HepG2 (cell line): ENCODE results near the gene SBSN. TPM values are rescaled to one million over a fixed set of nuclear protein-coding genes. Genes with fewer than 3 reads are reported as not detected.

Experiments
- ADNP ChIP-seq: sonication (generic); formaldehyde crosslinking; IDR thresholded peaks from 2 replicates; pipeline ENCODE4 v1.4.0; 2020; ENCODE audit warnings: missing genetic modification reagents
- CHD2 ChIP-seq: IDR thresholded peaks from 2 replicates; pipeline ENCODE4 v1.6.1; 2011; ENCODE audit warnings: low read depth, low read length, improper control_type of control experiment
- ETS1 ChIP-seq: sonication (generic); formaldehyde crosslinking; IDR thresholded peaks from 2 replicates; pipeline ENCODE4 v1.4.0; 2020; ENCODE audit warnings: missing genetic modification reagents
- KLF13 ChIP-seq: sonication (generic); formaldehyde crosslinking; IDR thresholded peaks from 2 replicates; pipeline ENCODE4 v1.4.0; 2020; ENCODE audit warnings: mild to moderate bottlenecking, missing genetic modification reagents
- MNT ChIP-seq: fragments of 450-650 bp; IDR thresholded peaks from 2 replicates; pipeline ENCODE4 v1.6.1; 2016
- MYC ChIP-seq: sonication (generic); formaldehyde crosslinking; IDR thresholded peaks from 2 replicates; pipeline ENCODE4 v1.9.0; 2021; ENCODE audit warnings: missing genetic modification reagents, borderline replicate concordance
- PRDM10 ChIP-seq: sonication (generic); formaldehyde crosslinking; IDR thresholded peaks from 2 replicates; pipeline ENCODE4 v1.4.0; 2020; ENCODE audit warnings: low read depth, missing genetic modification reagents
- SOX5 ChIP-seq: IDR thresholded peaks from 2 replicates; pipeline ENCODE4 v1.6.1; 2016; ENCODE audit warnings: borderline replicate concordance
- ZBTB10 ChIP-seq: sonication (generic); formaldehyde crosslinking; IDR thresholded peaks from 2 replicates; pipeline ENCODE4 v1.4.0; 2020; ENCODE audit warnings: missing genetic modification reagents, borderline replicate concordance
- ZNF121 ChIP-seq: sonication (generic); formaldehyde crosslinking; IDR thresholded peaks from 2 replicates; pipeline ENCODE4 v1.5.0; 2020; ENCODE audit warnings: mild to moderate bottlenecking, missing genetic modification reagents
- ZNF251 ChIP-seq: sonication (generic); formaldehyde crosslinking; IDR thresholded peaks from 2 replicates; pipeline ENCODE4 v1.9.0; 2021; ENCODE audit warnings: mild to moderate bottlenecking, missing genetic modification reagents
- ZNF280D ChIP-seq: sonication (generic); formaldehyde crosslinking; IDR thresholded peaks from 2 replicates; pipeline ENCODE4 v1.5.1; 2020; ENCODE audit warnings: mild to moderate bottlenecking, missing genetic modification reagents
- ZNF784 ChIP-seq: sonication (generic); formaldehyde crosslinking; IDR thresholded peaks from 2 replicates; pipeline ENCODE4 v1.5.1; 2020; ENCODE audit warnings: missing genetic modification reagents, mild to moderate bottlenecking, borderline replicate concordance
- ZSCAN20 ChIP-seq: sonication (generic); formaldehyde crosslinking; IDR thresholded peaks from 2 replicates; pipeline ENCODE4 v1.4.0; 2020; ENCODE audit warnings: missing genetic modification reagents, mild to moderate bottlenecking, borderline replicate concordance
- ZSCAN9 ChIP-seq: IDR thresholded peaks from 2 replicates; pipeline ENCODE4 v1.6.1; 2016; ENCODE audit warnings: borderline replicate concordance
- polyA plus RNA-seq, 8 experiments: library from polyadenylated mRNA; depleted of rRNA in 3 of 8; stranded (reverse) in 7 of 8; unstranded in 1 of 8; fragments of >200 nt; fragmentation: Illumina TruSeq in 4 of 8; extraction: Trizol in 4 of 8; gene quantifications; 2 replicates each; pipeline versions ENCODE4 v1.2.1 to v1.2.3, GENCODE V29; 2011 to 2016; ENCODE audit warnings: low read depth in 4 of 8, missing spikeins in 1 of 8, mixed read lengths in 1 of 8; ENCODE audit not compliant: insufficient read depth in 1 of 8
- total RNA-seq, 5 experiments: library from RNA; depleted of rRNA; stranded (reverse); fragments of >200 nt; fragmentation: Illumina TruSeq; extraction: Trizol; gene quantifications; 2 replicates each; pipeline ENCODE4 v1.2.3, GENCODE V29; 2016; ENCODE audit warnings: low read depth in 1 of 5

Gene SBSN
- total and polyA plus RNA-seq, 2 of the 13 experiments (the other 11 are each of a cell fraction or from before 2014, with no cell fraction given): not detected

GRCh38 chr19:35509861-35510625 is 18.1 kb downstream of the SBSN start (continued):
- TF ChIP-seq ZSCAN9 (CRISPR knock-in tag): peak; percentile 49; the same call in 1 of the 2 replicates
- no peak for TF ChIP-seq MNT
- TF ChIP-seq ZNF784: no peak
- no peak for TF ChIP-seq ADNP (CRISPR knock-in tag)
- TF ChIP-seq ZSCAN20 (CRISPR knock-in tag): no peak
- TF ChIP-seq ZNF251 (CRISPR knock-in tag): no peak
- TF ChIP-seq ETS1: no peak
- no peak for TF ChIP-seq CHD2
- no peak for TF ChIP-seq ZNF121 (CRISPR knock-in tag)
- TF ChIP-seq SOX5 (CRISPR knock-in tag): peak; percentile 47; the same call in 1 of the 2 replicates
- no peak for TF ChIP-seq KLF13 (CRISPR knock-in tag)
- TF ChIP-seq ZBTB10 (CRISPR knock-in tag): no peak
- TF ChIP-seq ZNF280D (CRISPR knock-in tag): no peak
- peak; percentile 51; the same call in 1 of the 2 replicates for TF ChIP-seq MYC
- TF ChIP-seq PRDM10 (CRISPR knock-in tag): peak; percentile 67; the same call in 1 of the 2 replicates
